ENCODE data around the gene LIPC.

GRCh38 chr15:58407236-58407775 lies 24.5 kb upstream of the LIPC start:
- TF ChIP-seq, protein P1, sequence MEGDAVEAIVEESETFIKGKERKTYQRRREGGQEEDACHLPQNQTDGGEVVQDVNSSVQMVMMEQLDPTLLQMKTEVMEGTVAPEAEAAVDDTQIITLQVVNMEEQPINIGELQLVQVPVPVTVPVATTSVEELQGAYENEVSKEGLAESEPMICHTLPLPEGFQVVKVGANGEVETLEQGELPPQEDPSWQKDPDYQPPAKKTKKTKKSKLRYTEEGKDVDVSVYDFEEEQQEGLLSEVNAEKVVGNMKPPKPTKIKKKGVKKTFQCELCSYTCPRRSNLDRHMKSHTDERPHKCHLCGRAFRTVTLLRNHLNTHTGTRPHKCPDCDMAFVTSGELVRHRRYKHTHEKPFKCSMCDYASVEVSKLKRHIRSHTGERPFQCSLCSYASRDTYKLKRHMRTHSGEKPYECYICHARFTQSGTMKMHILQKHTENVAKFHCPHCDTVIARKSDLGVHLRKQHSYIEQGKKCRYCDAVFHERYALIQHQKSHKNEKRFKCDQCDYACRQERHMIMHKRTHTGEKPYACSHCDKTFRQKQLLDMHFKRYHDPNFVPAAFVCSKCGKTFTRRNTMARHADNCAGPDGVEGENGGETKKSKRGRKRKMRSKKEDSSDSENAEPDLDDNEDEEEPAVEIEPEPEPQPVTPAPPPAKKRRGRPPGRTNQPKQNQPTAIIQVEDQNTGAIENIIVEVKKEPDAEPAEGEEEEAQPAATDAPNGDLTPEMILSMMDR (IDR thresholded peaks at IDR 0.05 in 4 of 5, conservative IDR thresholded peaks at IDR 0.05 in 1 of 5): no peak
- TF ChIP-seq POLR2A (IDR thresholded peaks at IDR 0.05): no peak
